ENCODE data around the gene DISP1.
"Not testable (repeated sequence)": the region's sequence is repeated elsewhere in the genome, so short reads cannot be mapped to it uniquely, and the experiment has no call there.

Gene DISP1

GRCh38 chr1:222828939-222829338 is 14.1 kb downstream of the DISP1 start:
- H3K9me3 ChIP-seq (ENCODE audit: control insufficient read depth, insufficient read depth, low read length), result no peaks in the 10 kb centered on the region
- H3K9ac ChIP-seq (ENCODE audit: low read depth, low read length), result no peak overlapping the region
- peaks cover 19% of the 10 kb centered on the region for H3K4me1 ChIP-seq (ENCODE audit: control insufficient read depth, insufficient read depth, low read length)
- no peak overlapping the region for H3K4me3 ChIP-seq (ENCODE audit: low read depth, low read length)
- no peaks in the 10 kb centered on the region for H3K36me3 ChIP-seq (ENCODE audit: control insufficient read depth, insufficient read depth, low read length)
- no peaks in the 10 kb centered on the region for H3K27me3 ChIP-seq (ENCODE audit: control insufficient read depth, insufficient read depth, low read length)

DNA sequence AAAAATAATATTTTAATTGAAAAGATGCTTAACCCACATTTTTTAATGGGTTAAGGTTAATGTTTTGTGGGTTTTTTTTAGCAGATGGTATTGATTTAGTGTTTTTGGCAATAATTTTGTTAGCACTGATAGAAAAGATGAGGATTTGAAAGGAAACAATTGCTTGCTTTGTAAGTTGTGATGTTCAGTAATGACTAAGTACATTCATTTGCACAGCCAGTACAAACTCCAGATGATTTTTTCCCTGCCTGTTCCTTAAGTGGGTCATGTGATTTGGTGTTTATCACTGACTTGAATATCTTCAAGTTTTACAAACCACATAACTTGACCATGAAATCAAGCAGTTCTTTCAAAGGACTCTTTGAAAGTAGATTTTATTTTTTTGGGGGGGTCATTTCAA is 15.0 kb downstream of the DISP1 start:
- Histone ChIP-seq H3K4me1 (ENCODE audit: control insufficient read depth, insufficient read depth, low read length) (peaks cover 12% of the 10 kb centered on the region), H3K36me3 (ENCODE audit: control insufficient read depth, insufficient read depth, low read length) (no peaks in the 10 kb centered on the region), H3K4me3 (ENCODE audit: low read depth, low read length) (no peak overlapping the region), H3K9ac (ENCODE audit: low read depth, low read length) (no peak overlapping the region), H3K27me3 (ENCODE audit: control insufficient read depth, insufficient read depth, low read length) (no peaks in the 10 kb centered on the region), H3K9me3 (ENCODE audit: control insufficient read depth, insufficient read depth, low read length) (no peaks in the 10 kb centered on the region)

GRCh38 chr1:222833356-222833876 is 18.6 kb downstream of the DISP1 start:
- H3K9me3 ChIP-seq (ENCODE audit: control insufficient read depth, insufficient read depth, low read length), result no peaks in the 10 kb centered on the region
- no peak overlapping the region for H3K9ac ChIP-seq (ENCODE audit: low read depth, low read length)
- H3K27me3 ChIP-seq (ENCODE audit: control insufficient read depth, insufficient read depth, low read length), result no peaks in the 10 kb centered on the region
- peaks cover 7% of the 10 kb centered on the region for H3K4me1 ChIP-seq (ENCODE audit: control insufficient read depth, insufficient read depth, low read length)
- H3K4me3 ChIP-seq (ENCODE audit: low read depth, low read length), result no peak overlapping the region
- H3K36me3 ChIP-seq (ENCODE audit: control insufficient read depth, insufficient read depth, low read length), result no peaks in the 10 kb centered on the region

- H3K4me3 ChIP-seq (ENCODE audit: low read depth, low read length), result no peak overlapping the region
- H3K36me3 ChIP-seq (ENCODE audit: control insufficient read depth, insufficient read depth, low read length), result no peaks in the 10 kb centered on the region
- no peaks in the 10 kb centered on the region for H3K27me3 ChIP-seq (ENCODE audit: control insufficient read depth, insufficient read depth, low read length)
- H3K4me1 ChIP-seq (ENCODE audit: control insufficient read depth, insufficient read depth, low read length), result peaks cover 5% of the 10 kb centered on the region
- no peaks in the 10 kb centered on the region for H3K9me3 ChIP-seq (ENCODE audit: control insufficient read depth, insufficient read depth, low read length)
- no peak overlapping the region for H3K9ac ChIP-seq (ENCODE audit: low read depth, low read length)
Observed at GRCh38 chr1:222843469-222844410, 28.9 kb downstream of the DISP1 start.

DNA sequence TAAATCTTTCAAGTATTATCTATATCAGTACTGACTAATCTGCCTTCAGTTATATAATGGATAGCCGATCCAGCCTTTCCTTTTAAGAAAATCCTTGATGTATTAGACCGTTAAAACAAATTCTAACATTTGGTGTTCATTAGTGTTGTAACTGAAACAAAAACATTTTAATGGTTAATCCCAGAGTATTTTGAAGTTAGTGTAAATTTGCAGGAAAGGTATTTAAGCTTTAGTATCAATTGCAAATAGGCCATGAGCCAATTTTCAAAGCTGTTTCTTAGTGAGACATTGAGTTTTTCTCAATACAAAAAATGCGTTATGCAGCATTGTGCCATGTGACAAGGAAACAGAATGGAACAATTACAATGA is 29.6 kb downstream of the DISP1 start:
- Histone ChIP-seq H3K27me3 (ENCODE audit: control insufficient read depth, insufficient read depth, low read length) (no peaks in the 10 kb centered on the region), H3K9me3 (ENCODE audit: control insufficient read depth, insufficient read depth, low read length) (no peaks in the 10 kb centered on the region), H3K9ac (ENCODE audit: low read depth, low read length) (no peak overlapping the region), H3K36me3 (ENCODE audit: control insufficient read depth, insufficient read depth, low read length) (no peaks in the 10 kb centered on the region), H3K4me1 (ENCODE audit: control insufficient read depth, insufficient read depth, low read length) (peaks cover 5% of the 10 kb centered on the region), H3K4me3 (ENCODE audit: low read depth, low read length) (no peak overlapping the region)

DNA sequence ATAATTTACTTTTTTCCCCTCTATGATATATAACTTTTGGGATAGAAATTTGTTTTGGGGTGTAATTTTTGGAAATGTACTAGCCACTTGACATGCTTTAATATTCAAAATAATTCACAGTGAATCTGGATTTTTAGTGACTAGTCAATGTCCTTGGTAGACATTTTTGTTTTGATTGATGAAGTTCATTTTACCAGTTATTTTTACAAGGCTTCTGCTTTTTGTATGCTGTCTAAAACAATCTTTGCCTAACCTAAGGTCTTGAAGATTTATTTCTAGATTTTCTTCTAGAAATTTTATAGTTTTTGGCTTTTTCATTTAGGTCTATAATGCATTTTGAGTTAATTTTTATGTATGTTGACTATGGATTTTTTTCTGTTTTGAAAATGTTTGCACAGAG is 30.9 kb downstream of the DISP1 start:
- Histone ChIP-seq H3K9me3 (ENCODE audit: control insufficient read depth, insufficient read depth, low read length) (no peaks in the 10 kb centered on the region), H3K27me3 (ENCODE audit: control insufficient read depth, insufficient read depth, low read length) (no peaks in the 10 kb centered on the region), H3K9ac (ENCODE audit: low read depth, low read length) (no peak overlapping the region), H3K4me3 (ENCODE audit: low read depth, low read length) (no peak overlapping the region), H3K36me3 (ENCODE audit: control insufficient read depth, insufficient read depth, low read length) (no peaks in the 10 kb centered on the region), H3K4me1 (ENCODE audit: control insufficient read depth, insufficient read depth, low read length) (peaks cover 5% of the 10 kb centered on the region)

DNA sequence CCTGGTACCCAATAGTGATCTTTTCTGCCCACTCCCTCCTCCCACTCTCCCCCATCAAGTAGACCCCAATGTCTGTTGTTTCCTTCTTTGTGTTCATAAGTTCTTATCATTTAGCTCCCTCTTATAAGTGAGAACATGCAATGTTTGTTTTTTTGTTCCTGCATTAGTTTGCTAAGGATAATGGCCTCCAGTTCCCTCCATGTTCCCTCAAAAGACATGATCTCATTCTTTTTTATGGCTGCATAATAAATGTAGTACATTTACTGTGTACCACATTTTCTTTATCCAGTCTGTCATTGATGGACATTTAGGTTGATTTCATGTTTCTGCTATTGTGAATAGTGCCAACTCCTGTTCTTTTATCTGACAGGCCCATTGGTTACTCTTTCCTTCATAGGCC is 35.7 kb downstream of the DISP1 start:
- H3K4me3 ChIP-seq (ENCODE audit: low read depth, low read length); H3K27me3 ChIP-seq (ENCODE audit: control insufficient read depth, insufficient read depth, low read length); H3K9me3 ChIP-seq (ENCODE audit: control insufficient read depth, insufficient read depth, low read length); H3K36me3 ChIP-seq (ENCODE audit: control insufficient read depth, insufficient read depth, low read length); H3K9ac ChIP-seq (ENCODE audit: low read depth, low read length); H3K4me1 ChIP-seq (ENCODE audit: control insufficient read depth, insufficient read depth, low read length): not testable (repeated sequence)

DNA sequence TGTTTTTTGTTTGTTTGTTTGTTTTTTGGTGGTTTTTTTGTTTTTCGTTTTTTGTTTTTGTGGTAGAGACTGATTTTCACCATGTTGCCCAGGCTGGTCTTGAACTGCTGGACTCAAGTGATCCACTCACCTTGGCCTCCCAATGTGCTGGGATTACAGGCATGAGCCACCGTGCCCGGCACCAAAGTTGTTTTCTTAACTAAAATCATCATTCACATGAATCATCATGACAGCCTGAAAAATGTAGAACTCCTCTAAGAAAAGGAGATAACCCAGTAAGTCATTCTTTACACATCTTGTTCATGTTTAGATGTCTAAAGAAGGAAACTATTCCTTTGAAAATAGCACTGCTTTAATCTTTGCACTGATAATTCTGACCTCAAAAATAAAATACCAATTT is 37.5 kb downstream of the DISP1 start:
- no peaks in the 10 kb centered on the region for H3K27me3 ChIP-seq (ENCODE audit: control insufficient read depth, insufficient read depth, low read length)
- H3K9me3 ChIP-seq (ENCODE audit: control insufficient read depth, insufficient read depth, low read length), result no peaks in the 10 kb centered on the region
- H3K4me1 ChIP-seq (ENCODE audit: control insufficient read depth, insufficient read depth, low read length), result no peaks in the 10 kb centered on the region
- H3K36me3 ChIP-seq (ENCODE audit: control insufficient read depth, insufficient read depth, low read length), result no peaks in the 10 kb centered on the region
- H3K9ac ChIP-seq (ENCODE audit: low read depth, low read length), result no peak overlapping the region
- H3K4me3 ChIP-seq (ENCODE audit: low read depth, low read length), result no peak overlapping the region

DNA sequence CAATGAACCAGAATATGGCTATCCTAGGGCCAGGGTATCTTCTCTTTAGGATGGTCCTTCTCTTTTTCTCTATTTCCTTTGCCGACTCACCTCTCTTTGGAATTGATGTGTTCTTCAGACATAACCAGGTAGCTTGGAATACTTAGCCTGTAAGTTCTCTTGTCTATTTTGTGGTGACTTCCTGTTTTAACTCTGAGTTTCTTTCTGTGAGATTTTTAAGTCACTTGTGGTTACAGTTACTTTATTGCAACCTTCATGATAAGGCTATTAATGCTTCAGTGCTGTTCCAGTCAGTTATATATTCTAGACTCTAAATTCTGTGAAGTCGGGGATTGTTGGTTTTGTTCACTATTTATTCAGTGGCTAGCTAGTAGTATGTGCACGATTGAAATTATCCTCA is 46.2 kb downstream of the DISP1 start:
- no peak overlapping the region for H3K4me3 ChIP-seq (ENCODE audit: low read depth, low read length)
- H3K9ac ChIP-seq (ENCODE audit: low read depth, low read length), result no peak overlapping the region
- peaks cover 3% of the 10 kb centered on the region for H3K4me1 ChIP-seq (ENCODE audit: control insufficient read depth, insufficient read depth, low read length)
- no peaks in the 10 kb centered on the region for H3K27me3 ChIP-seq (ENCODE audit: control insufficient read depth, insufficient read depth, low read length)
- H3K36me3 ChIP-seq (ENCODE audit: control insufficient read depth, insufficient read depth, low read length), result no peaks in the 10 kb centered on the region
- no peaks in the 10 kb centered on the region for H3K9me3 ChIP-seq (ENCODE audit: control insufficient read depth, insufficient read depth, low read length)
